EL (cell line): ENCODE data around the gene RARRES2.

Experiments
- DNase-seq: peaks from one replicate; pipeline ENCODE4 v3.0.0-alpha.2; 2016

The RARRES2 gene

DNA sequence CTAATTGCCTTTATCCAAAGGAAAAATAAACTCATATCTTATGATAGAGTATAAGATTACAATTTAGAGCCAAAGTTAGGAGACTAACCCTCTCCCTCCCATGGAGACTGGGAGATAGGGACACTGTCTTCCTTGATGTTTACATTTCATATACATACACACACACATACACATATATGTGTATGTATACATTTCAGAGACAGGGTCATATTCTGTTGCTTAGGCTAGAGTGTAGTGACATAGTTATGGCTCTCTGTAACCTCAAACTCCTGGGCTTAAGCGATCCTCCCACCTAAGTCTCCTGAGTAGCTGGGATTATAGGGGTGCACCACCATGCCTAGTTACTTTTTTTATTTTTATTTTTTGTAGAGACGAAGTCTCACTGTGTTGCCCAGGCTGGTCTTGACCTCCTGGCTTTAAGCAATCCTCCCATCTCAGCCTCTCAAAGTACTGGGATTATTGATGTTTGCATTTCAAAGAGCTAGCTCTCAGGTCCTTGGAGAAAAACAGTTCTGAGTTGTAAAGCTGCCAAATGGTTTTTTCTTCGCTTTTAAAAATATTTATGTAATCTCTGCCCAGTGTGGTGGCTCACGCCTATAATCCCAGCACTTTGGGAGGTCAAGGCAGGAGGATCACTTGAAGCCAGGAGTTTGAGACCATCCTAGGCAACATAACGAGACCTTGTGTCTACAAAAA lies 19.1 kb upstream of the RARRES2 start:
- DNase-seq, result no peak

DNA sequence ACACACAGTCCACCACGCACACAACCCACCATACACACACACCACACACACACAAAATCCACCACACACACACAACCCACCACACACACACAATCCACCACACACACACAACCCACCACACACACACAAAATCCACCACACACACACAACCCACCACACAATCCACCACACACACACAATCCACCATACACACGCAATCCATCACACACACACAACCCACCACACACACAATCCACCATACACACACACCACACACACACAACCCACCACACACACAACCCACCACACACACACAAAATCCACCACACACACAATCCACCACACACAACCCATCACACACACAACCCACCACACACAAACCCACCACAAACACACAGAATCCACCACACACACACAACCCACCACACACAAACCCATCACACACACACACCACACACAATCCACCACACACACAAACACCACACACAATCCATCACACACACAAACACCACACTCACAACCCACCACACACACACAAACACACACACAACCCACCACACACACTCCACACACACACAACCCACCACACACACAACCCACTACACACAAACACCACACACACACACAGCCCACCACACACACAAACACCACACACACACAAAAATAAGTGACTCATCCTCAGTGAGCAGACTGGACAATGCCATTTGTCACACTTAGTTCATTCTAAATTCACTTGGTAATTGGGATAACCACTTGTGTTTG lies 18.4 kb upstream of the RARRES2 start:
- DNase-seq, result no peak

DNA sequence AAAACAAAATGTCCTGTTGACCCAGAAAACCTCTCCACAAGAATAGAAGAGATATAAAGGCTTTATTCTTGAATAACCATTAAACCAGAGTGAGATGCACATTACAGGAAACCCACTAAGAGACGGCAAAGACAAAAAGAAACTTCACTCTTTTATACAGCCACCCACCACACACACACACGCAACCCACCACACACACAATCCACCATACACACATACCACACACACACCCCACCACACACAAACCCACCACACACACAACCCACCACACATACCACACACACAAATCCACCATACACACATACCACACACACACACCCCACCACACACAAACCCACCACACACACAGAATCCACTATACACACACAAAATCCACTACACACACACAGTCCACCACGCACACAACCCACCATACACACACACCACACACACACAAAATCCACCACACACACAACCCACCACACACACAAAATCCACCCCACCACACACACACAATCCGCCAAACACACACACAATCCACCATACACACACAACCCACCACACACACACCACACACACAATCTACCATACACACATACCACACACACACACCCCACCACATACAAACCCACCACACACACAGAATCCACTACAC lies 17.7 kb upstream of the RARRES2 start:
- DNase-seq, result no peak

DNA sequence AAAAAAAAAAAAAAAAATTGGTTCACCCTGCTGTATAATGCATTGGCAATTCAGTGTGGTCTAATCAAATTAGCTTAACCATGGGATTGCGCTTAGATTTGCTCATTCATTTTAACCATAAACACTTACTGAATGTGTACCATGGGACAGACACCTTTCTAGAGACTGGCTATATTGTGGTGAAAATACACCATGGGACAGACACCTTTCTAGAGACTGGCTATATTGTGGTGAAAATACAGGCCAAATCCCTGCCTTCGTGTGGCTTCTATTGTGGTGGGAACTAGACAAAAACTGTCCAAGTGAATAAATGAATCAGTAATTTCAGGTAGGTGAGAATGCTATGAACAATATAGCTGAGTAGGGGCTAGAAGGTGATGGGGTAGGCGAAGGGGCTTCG lies 17.0 kb upstream of the RARRES2 start:
- DNase-seq, result no peak

DNA sequence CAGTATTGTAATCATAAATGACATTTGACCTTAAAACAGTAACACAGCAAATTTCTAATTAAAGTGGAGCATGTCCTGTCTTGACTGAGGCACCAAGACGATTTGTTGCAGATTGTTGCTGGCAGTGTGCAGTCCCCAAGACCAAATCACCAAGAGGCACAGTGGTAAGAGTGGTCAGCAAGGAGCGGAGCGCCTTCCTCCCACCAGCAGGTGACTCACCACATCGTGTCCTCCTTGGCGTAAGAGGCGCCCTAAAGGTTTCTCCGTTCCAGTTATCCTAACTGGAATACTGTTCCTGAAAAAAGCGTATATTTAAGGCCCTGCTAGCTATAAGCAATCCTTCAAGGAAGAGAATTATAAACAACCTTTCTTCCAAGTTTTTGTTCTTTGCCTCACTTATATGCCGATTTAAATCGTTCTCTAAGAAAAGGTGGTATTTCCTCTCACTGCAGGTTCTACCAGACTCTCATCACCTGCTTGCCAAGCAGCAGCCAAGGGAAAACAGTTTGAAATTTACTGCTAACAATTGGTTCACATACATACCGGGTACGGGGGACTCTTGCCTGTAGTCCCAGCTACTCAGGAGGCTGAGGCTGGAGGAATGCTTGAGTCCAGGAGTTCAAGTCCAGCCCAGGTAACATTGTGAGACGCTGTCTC lies 16.5 kb upstream of the RARRES2 start:
- DNase-seq, result no peak

DNA sequence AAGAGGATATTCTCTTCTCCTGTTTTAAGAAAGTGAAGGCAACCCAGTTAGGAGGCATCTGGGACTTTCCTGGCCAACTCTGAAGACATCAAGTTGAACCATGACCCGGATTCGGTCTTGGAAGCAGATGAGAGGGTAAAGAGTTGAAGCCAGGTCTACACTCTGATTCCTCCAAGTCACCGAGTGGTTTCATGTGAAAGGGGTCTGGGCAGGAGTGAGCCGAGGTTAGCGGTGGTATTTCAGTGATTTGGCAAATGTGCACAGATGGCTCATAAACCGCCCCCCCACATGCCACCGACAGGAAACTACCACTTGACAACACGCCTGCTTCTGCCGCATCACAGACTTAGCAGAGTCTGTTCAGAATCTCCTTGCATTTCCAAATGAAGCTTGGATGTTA lies 15.8 kb upstream of the RARRES2 start:
- DNase-seq, result no peak

DNA sequence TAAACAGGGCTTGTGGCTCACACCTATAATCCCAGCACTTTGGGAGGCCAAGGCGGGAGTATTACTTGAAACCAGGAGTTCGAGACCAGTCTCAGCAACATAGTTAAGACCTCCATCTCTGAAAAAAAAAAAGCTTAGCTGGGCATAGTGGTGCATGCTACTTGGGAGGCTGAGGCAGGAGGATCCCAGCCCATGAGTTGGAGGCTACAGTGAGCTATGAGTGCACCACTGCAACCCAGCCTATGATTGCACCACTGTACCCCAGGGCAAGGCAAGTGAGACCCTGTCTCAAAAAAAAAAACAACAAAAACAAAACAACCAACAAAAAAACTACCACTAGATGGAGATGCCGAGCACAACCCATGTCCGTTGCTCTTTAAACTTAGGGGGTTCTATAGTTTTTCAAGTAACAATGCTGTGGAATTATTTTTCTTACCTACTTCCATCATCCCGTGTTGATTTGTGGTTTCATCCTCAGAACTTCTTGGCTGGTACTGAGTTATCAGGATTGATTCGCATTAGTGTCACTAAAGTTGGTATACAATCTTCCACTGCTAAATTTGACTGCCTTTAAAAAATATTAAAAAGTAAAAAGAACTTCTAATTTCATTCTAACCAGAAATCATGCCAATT lies 15.0 kb upstream of the RARRES2 start:
- peak; percentile 35 for DNase-seq

DNA sequence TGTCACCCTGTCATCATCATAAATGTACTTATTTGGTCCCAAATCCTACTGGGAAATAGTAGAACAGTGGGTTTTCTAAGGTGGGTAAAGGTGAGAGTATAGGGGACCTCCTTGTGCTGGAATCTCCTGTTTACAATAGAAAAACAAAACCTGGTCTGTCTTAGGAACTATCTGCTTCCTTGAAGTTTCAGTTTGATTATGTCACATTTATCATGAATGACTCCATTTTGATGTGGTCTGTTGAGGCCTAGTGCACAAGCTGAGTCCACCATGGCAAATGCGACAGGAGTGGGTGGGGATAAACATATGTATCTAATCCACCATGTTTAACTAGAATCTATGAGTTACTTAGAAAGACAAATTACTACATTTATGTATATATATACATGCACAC lies 14.2 kb upstream of the RARRES2 start:
- no peak for DNase-seq

DNA sequence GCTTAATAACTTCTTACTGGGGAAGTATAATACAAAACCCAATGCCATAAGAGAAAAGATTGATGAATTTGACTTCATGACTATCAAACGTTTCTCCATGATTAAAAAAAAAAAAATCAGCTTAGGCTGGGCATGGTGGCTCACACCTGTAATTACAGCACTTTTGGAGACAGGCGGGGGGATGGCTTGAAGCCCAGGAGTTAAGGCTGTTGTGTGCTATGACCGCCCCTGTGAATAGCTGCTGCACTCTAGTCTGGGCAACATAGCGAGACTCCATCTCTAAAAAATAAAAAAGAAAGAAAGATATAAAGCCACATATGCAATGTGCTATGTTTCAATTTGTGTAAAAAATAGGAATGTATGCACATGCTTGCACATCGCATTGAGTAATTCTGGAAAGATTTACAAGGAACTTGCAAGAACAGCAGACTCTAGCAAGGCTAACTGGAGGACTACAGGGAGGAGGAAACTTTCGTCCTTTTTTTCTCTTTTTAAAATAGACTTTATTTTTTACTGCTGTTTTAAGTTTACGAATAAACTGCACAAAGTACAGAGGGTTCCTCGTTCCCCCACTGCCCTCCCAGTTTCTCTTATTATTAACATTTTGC lies 10.3 kb upstream of the RARRES2 start:
- DNase-seq, result no peak

DNA sequence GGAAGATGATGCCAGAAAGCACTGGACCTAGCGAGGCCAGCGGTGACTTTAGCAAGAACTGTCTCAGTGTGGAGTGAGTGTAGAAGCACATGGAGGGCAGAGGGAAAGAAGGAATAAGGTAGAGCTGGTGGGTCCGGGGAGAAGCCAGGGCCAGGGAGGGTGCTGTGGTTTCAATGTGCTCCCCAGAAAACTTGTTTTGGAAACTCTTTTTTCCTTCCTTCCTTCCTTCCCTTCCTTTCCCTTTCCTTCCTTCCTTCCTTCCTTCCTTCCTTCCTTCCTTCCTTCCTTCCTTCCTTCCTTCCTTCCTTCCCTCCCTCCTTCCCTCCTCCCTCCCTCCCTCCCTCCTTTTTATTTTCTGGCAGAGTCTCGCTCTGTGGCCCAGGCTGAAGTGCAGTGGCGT lies 5.5 kb upstream of the RARRES2 start:
- no peak for DNase-seq

DNA sequence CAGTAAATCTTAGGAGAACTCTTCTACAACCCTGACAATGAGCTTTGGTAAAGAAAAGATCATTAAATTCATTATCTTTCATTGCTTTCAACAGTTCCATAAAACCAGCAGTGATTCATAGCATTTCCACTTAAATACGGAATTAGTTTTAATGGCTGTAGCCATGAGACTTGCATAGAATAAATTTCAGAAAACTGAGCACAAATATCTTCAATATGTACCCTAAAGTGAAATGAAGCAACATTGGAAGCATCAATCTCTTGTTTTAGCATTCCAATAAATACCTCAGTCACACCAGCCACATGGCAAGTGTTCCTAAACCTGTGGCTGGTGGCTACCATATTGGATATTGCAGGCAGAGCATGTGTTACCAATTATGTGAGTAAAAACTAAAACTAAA lies 3.6 kb upstream of the RARRES2 start:
- no peak for DNase-seq

DNA sequence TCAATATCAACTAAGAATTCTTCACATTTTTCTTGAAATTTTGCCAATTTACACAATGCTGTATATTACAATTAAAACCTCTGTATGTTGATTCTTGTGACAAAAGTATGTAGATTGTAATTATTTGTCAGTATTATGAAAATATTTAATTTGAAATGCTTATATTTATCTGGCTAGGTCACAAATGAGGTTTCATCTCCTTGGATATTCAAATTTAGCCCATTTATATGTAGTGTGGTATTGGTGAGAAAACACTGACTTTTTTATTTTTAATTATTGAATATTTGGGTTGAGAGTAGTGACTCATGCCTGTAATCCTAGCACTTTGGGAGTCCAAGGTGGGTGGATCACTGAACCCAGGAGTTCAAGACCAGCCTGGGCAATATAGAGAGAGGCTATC lies 2.9 kb upstream of the RARRES2 start:
- no peak for DNase-seq

DNA sequence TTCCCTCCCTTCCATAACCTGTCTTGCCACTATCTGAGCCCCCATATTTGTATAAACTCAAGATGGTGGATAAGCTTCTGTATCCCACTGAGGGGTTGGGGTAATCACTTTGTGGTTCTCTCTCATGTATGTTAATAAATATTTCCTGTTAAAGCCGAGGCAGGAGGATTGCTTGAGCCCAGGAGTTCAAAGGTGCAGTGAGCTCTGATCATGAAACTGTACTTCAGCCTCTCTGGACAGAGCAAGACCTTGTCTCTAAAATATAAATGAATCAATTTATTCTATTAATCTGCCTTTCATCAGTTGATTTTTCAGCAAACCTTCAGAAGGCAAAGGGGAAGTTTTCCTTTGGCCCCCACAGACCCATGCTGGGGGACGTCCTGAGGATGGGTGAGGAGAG lies 1.8 kb upstream of the RARRES2 start:
- DNase-seq, result no peak

DNA sequence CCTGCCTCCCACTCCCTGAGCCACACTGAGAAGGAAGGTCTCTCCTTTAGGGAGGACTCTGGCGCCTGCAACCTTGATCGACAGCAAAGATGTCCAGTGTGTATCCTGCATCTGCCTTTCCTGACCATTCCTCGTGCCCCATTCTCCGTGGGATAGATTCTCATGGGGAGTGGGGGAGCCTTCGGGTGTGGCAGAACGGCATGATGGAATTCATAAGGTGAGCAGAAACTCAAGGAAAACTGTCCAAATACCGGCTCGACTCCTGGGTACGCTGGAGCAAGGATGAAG lies 636 bp upstream of the RARRES2 start:
- DNase-seq, result no peak

DNA sequence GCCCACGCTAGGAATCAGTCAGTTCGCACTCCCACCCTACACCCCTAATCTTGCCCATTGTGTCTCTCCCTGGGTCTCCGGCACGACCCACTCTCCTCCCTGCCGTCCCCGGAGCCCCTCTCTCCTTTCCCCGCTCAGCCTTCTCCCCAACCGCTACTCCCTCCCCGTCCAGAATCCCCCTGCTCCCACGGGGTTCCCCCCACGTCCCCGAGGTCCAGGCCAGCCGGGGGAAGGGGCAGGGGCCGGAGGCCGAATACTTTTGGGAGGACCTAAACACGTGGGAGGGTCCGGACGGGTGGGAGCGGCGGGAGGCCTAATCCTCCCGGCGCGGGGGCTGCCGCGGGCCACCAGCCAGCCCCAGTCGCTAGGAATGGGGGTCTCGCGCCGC lies 560 bp downstream of the RARRES2 start:
- DNase-seq, result no peak

DNA sequence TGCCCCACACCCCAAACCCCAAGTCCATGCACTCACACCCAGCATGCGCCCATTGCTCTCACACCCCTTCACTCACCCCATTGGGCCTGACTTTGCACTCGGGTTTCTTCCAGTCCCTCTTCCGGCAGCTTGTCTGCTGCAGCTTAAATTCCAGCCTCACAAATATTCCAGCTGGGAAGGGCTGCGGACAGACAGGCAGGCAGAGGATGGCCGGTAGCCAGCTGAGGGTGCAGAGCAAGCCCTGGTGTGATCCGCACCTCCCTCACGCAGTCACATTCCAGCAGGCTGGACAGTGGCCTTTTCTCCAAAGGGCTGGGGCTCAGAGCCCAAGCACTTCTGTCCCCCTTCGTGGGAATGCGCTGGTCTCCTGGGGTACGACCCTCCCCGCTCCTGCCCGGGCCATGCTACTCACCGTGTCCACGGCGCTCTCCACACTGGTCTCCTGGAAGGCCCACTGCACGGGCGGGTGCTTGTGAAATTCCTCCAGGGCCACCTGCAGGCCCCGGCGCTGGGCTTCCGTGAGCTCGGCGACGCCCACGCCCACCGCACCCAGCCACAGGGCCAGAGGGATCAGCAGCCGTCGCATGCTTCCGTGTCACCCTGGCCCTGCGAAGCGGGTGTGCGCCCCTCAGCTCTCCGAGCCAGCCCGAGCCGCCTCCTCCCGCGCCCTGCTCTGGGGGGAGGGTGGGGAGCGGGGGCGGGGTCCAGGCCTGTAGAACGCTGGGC lies 1.2 kb downstream of the RARRES2 start:
- peak; percentile 54 for DNase-seq

DNA sequence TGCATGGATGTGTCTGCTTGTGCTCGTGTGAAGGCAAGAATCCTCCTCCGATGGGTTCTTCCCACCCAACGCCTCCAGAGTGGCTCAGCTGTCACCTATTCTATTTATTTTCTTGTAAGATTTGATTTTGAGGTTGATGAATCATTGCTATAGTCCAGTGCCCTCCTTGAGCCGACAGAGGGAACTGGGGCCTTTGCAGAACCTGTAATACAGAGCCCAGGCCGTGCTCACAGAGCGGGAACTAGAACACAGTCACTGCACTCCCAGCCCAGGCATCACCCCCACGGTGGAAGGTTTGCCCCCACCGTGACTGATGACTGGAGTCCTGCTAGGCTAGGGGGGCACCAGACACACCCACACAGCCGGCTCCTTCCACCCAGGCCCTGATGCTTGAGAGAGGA lies 2.0 kb downstream of the RARRES2 start:
- DNase-seq, result no peak

DNA sequence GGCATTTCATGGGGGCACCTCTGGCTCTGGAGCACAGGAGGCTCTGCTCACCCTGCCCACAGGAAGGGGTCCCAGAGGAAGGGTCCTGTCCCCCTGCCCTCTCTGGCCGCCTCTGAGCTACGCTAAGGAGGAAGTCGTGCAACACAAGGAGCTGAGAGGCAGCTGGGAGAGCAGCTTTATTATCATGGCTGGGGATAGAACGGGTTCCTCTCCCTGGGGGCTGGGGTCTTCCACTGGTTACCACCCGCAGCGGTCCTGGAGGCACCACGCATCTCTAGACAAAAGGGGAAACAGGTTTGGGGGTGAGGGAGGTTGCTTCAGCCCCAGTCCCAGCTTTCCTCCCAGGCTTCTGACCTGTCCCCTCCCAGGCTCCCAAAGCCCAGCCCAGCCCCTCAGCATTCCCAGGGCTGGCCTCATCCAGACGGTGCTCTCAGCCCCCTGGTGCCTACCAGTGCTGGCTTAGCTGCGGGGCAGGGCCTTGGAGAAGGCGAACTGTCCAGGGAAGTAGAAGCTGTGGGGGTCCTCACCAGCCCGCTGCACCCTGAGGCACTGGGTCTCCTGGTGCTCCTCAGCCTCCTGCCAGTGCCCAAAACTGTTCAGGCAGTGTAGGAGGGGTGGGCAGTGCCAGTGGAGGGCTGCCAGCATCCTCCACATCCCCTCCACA lies 3.1 kb downstream of the RARRES2 start:
- no peak for DNase-seq

DNA sequence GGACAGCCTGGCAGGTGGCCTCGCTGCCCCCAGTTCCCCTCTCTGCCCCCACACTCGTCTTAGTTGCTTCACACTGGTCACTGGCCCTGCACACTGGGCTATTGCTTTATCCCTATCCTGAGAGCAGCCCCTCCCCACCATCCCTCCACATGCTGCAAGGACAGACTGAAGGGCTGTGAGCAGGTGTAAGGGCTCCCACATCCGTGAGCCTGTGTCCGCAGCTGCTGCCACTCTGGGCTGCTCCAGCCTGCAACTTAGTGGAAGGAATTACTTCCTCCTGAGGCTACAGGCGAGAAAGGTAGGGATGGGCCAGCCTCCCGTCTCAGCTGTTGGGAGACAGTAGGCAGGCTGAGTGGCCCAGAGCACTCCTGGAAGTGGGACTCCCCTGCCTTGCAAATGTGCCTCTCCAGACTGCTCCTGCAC lies 3.8 kb downstream of the RARRES2 start:
- no peak for DNase-seq

DNA sequence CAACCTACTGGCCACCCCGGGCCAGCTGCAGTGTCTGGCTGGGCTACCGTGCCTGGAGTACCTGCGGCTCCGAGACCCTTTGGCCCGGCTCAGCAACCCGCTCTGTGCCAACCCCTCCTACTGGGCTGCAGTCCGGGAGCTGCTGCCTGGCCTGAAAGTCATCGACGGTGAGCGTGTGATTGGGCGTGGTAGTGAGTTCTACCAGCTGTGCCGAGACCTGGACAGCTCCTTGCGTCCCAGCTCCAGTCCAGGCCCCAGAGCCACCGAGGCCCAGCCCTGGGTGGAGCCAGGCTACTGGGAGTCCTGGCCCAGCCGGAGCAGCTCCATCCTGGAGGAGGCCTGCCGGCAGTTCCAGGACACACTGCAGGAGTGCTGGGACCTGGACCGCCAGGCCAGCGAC lies 4.2 kb downstream of the RARRES2 start:
- no peak for DNase-seq

DNA sequence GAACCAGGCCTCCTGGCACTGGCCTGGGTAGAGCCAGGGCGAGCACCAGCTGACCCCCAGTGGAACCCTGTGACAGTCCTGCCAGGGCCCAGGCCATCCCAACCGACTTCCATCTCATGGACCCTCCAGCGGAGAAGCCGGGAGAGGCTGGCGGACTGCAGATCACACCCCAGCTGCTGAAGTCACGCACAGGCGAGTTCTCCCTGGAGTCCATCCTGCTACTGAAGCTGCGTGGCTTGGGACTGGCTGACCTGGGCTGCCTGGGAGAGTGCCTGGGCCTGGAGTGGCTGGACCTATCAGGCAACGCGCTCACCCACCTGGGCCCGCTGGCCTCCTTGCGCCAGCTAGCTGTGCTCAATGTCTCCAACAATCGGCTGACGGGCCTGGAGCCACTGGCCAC lies 4.7 kb downstream of the RARRES2 start:
- DNase-seq, result no peak

DNA sequence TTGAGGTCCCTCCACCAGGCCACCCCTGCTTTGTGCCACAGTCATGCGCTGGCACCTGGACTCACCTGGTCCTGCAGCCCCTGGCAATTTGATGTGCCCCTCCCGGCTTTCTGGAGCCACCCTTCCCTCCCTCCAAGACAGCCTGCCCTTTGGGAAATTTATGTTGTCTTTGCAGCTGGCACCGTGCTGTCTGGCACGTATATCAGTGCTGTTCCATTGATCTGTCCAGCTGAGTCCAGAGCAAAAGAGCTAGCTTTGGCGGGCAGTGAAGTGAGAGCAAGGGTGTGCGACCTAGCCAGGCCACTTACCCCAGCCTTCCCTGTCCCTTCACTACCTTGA lies 5.7 kb downstream of the RARRES2 start:
- no peak for DNase-seq
